GM19238 (cell line): Measurements from ENCODE around the gene MMP1.

Experiments
- DNase-seq: peaks from one replicate; pipeline ENCODE4 v3.0.0; 2011; ENCODE audit warnings: low spot score; ENCODE audit not compliant: insufficient read length

Gene MMP1

DNA sequence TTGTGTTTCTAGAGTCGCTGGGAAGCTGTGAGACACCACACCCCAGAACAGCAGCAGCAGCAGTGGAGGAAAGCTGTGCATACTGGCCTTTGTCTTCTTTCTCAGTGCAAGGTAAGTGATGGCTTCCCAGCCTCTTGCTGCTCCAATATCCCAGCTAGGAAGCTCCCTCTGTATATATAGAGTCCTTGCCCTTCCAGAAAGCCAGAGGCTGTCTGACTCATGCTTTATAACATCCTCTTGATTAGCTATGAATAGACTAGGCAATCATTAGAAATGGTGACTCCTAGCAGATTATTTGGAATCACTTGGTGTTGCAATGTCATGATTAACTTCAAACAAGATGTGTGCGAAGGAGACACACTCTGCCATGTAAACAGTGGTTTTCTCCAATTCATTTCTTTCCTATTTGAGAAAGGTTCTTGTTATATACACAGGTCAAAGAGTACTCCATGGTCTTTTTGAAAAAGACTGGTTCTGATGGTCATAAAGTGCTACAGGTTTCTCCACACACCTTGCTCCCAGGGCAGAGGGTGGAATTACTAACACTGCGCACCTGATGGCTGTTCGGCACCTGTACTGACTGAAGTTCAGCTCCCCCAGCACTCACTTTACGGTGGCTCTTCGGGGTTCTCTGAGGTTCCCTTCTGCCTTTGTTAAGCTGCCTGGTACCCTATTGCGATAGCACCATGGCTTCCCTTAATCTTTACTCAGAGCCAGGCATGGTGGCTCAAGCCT lies at the start of gene MMP1:
TSS of gene MMP1 (minus strand) at position 149 of the 735 bp plus-strand sequence. CDS start at position 81, 68 bp downstream.
- DNase-seq, result no peak

DNA sequence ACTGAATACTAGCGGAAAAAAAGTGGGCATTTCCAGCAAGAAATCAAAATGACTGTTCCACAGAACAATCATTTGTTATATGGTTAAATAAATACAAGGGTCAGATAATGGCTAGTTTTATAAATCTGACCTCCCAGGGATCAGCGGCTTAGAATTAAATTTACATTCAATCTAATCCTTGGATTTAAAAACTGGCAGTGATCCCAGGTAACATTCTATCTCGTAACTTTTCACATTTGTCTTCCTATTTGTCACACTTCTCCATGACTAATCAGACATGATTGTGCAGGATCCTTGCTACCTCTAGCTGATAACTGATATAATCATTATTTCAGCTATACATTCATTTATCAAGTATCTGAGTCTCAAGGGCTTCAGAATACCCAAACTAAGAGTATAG lies 48.3 kb upstream of the MMP1 start:
- no peak for DNase-seq

DNA sequence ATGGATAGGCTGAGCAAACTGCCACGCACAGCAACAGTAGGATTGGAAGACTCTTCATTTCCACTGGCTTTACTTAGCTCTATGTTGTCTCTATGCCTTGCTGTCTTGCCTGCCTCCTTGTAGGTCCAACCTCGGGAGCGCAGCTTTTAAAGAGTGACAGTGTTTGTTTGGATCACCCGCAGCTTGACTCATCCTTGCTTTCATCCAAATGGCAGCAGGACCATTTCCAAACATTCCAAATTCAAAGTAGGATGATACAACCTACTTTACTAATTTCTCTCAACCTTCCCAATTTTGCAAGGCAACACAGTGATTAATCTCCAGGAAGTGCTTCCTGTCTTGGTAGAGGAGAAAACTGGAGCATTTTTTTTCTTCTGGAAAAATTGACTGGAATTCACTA lies 45.5 kb upstream of the MMP1 start, which contains the start of gene MMP3:
TSS of gene MMP3 (minus strand) at position 121 of the 400 bp plus-strand sequence. CDS start at position 58, 63 bp downstream.
- no peak for DNase-seq

DNA sequence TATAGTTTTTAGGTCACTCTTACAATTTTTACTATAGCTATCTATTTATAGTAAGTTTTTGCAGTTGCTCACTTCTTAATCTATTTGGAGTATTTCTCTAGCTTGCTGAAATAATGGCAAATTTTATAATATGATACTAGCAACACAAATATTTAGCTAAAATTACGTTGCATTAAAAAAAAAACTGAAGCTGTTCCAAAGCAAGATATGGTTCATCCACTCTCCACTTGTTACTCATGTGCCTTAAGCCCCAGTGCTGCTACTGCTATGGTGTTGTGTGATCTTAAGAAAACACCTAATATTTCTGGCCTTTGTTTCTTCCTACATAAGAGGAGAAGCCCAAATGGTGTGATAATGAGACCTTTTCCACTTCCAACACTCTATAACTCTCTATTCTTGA lies 45.0 kb upstream of the MMP1 start:
- no peak for DNase-seq

DNA sequence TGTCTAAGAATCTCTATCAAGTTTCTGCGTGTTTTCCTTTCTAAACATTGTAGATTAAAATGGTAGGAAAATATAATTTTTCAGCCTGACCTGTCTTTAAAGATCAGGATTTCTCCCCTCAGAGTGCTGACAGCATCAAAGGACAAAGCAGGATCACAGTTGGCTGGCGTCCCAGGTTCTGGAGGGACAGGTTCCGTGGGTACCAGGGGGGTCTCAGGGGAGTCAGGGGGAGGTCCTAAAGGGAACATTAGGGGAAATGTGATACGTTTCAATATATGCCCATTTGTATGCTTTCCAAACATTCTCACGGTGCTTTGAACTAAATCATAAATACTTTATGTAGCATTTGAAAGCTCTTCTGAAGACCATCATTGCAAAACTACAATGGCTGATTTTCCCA lies 42.1 kb upstream of the MMP1 start:
- DNase-seq, result no peak

DNA sequence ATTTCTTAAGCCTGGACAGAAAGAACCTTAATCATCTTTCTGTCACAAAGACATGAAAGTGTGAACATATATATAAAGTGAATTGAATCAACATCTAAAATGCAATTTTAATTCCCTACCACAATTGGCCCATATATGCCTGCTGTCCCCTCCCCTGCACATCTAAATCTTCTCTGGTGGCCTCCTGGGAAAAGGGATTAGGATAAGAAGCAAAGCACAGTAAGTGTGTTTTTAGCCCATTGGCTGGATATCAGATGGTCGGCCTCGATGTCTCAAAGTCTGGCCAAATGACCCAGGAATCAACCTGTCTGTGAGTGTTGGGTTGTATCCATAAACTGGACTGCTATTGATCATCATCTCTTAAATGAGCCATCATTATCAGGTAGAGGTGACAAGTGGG lies 39.7 kb upstream of the MMP1 start:
- DNase-seq, result no peak

DNA sequence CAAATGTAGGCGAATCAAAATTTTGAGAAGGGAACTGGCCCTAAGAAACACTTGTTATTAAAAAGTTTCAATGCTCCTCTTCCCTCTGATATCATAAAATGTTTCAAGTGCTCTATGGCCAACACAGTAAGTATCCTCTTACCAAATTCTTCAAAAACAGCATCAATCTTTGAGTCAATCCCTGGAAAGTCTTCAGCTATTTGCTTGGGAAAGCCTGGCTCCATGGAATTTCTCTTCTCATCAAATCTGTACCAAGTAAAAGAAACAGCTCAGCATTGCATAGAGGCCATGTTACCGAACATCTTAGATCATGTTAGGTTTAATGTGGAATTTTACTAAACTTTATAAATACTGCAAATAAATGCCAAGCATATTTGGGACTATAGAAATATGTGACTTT lies 39.2 kb upstream of the MMP1 start:
- DNase-seq, result no peak

DNA sequence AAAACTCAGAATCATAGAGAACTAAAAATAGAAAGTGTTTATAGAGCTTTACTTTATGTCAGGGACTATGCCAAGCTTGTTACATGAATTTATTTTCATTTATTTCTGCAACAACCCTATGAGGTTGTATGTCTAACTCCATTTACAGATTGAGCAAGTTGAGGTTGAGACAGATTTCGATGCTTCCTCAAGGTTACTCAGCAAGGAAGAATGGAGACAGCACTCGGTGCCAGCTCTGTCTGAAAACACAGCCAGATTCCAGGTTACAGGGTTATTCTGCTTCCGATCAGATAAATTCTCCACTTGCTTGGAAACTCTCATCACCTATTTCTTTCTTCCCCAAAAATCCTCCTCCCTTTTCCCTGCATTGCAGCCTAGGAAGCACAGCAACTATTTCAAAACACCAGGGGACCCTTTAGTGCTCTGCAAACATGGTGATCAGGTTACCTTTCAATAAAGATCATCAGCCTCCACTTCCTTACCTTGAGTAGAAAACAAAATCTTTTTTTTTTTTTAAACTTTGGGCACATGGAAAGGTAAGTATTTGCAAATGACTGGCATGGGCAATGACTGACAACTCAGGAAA lies 38.4 kb upstream of the MMP1 start:
- DNase-seq, result no peak

DNA sequence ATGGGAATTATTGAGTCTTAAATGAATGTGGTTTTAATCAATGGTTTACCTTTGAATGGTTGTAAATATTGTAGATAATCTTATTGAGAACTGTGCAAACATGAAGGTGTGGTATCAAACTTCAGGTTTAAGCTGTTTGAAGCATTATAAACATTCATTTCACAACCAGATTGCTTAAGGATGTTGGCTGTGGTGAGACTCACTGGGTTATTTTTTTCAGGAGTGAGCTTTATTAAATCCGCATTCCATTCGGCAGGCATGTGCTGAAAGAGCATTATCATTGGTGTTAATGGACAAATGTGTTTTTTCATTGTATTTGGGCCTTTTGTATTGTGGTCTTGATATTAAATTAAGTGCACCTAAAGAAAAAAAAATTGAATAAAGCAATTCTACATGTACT lies 35.8 kb upstream of the MMP1 start:
- DNase-seq, result no peak

DNA sequence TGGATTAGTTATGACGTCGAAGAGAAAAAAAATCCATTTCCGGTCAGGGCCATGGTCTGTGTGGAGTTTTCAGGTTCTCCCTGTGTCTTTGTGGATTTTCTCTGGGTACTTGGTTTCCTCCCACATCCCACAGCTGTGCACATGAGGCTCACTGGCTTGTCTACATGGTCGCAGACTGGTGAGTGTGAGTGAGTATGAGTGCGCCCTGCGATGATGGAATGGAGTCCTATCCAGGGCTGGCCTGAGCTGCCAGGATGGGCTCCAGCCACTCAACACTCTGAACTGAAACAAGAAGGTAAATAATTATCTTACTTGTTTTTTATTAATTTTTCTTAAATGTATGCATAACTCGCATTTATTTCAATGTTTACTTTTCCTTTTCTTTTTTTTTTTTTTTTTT lies 34.7 kb upstream of the MMP1 start:
- DNase-seq, result no peak

DNA sequence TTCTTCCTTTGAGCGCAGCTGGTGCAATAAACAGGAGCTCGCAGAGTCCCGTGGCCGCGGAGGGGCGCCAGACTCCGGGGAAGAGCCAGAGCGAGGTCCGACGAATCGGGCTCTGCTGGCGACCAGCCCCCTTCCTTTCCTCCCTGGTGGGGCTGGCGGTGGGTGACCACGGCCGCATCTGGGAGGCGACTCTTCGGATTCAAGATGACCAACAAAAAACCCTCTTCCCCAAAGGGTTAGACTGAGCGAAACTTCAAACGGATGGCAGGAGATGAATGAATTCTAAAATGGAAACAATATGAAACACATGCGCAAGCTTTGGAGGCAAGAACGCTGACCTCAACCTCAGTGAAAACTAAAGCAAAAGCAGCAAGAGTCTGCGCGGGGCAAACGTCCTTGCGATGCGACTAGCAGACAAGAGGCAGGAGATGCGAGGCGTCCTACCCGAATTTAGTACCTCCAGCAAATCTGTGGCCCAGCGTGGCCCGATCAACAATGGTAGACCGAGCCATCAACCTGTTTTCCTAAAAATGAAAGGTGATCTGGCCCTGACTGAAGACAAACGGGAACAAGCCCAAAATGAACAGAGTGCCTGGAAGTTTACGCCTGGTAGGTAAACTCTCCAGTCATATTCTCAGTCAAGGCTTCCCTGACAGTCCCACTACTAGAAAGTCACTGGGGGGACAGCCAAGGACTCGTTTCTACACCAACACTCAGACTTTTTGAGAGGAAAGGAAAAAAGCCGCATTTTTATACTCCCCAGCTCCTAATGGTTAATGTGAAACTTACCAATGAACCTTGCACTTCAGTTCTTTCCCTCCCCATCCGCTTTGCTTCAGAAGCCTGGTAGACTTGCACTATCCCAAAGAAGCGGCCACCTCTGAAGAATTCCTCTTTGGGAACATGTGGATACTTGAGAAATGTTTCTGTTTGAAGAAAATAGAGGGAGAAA lies 33.8 kb upstream of the MMP1 start:
- no peak for DNase-seq

DNA sequence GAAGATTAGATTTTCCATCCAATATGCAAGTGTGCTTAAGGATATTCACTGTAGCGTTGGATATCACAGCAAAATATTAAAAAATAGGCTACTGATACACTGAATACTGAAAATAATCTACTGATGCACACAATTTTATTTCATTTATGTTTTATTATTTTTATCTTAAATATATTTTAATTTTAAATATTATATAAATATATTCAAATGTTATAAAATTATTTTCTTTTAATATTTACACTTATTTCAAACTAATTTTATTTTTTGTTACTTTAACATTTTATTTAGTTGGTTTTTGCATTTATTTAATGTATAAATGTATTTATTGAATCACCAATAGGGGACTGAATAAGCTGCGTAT lies 33.1 kb upstream of the MMP1 start:
- no peak for DNase-seq

DNA sequence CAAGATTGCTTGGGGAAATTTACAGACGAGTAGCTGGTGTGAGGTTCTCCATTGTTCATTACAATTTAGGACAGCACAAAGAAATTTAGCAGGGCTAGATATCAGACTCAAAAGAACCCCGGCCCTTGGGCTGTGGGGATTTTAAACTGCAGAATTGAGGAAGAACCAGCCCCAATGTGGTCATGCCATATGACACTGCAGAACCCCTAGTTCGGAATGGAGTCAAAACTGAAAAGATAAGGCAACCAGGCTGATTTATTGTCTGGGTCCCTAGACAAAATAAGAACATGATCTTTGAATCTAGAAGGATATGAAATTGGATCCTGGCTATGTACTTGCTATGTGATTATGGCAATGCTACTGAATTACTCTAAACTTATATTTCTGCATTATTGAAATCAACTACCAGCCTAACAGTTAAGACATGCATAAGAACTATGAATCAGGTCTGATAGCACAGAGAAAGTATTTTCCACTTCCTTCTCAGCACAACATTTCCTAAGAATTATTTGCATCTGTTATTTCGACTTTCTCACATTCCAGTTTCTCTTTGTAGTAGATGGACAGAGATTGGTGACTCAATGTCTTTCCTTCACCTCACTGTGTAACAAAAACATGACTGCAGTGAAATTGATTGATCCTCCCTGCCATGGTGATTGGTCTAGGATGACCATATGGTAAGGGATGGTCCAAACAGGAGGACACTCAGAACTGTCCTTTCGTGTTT lies 32.2 kb upstream of the MMP1 start:
- DNase-seq, result no peak

DNA sequence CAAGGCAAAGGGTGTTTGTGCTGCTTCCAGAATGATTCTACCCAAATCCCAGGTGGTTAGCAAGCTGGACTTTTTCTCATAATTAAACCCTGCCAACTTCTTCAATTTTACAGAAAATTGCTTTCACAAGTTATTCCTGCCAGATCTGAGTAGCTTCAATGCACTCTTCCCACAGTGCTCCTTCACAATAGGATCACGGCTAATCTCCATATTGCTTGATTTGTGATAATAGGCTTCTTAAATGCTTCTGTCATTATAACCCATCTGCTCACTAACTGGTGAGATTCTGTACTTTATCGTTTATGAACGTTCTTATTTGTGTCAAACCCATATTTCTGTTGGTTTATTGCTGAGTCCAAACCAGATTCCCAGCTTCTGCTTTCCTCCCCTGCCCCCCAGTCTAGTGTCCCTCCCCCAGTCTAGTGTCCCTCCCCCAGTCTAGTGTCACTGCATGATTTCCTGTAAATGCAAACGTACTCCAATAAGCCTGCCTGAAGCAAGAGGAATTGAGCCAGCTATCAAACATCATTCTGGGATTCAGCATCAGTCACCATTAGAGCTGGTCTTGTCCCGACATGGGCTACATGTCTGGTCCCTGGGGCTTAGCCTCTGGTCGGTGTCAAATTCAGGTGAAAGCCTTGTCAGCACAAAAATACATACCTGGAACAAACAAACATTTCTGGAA lies 31.5 kb upstream of the MMP1 start:
- no peak for DNase-seq

DNA sequence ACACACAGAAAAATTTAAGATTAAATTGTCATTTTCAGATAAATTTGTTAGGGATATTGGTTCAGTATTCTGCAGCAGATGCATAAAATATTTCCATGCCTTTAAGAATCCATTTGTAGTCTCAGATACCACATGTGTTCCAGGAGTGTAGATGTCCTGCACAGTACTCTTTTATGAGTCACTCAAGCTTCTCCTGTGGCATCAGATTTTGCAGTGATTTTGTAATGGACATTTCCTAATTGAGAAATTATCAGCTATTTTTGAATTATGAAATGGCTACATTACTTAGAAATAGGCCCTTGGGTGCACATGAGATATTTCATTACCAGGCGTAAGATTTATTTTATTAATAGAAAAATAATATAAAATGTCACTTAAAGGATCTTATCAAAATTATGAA lies 26.6 kb upstream of the MMP1 start:
- no peak for DNase-seq

DNA sequence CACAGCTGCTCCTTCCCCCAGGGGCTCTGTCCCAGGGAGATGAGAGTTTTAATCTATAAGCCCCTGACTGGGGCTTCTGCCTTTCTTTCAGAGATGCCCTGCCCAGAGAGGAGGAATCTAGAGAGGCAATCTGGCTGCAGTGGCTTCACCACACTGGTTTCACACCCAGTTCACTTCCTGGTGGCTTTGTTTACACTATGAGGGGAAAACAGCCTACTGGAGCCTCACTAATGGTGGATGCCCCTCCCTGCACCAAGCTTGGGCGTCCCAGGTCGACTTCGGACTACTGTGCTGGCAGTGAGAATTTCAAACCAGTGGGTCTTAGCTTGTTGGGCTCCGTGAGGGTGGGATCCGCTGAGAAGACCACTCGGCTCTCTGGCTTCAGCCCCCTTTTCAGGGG lies 21.5 kb upstream of the MMP1 start:
- no peak for DNase-seq

DNA sequence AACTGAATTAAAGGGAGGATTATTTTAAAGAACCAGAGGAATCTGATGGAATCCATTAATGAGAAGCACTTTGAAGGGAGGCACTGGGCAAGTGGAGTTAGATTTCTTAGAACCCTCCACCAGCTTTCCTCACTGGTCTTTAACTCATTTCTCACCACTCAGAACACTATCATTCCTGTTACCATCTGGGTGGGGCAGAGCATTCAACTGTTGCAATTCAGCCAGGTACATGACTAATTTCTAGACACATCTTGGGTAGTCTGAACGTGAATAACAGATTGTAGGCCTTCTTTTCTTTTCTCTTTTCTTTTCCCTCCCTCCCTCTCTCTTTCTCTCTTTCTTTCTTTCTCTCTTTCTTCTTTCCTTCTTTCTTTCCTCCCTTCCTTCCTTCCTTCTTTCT lies 15.5 kb upstream of the MMP1 start:
- DNase-seq, result no peak

DNA sequence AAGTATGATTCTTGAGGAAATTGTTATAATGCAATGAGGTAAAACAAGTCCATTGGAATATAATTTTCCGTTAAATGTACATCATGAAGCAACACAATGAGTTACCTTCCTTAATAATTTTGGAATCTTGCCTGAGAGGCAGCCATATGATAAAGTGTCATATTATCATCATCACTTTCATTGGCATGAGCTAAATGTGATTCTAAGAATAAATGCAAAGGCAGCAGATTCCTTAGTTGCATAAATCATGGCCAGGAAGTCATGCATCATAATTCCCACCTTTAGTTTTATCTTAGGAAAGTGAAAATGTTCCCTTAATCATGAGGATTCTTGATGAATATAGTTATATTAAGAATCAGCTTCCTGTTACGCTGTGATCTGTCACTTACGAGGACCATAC lies 14.2 kb upstream of the MMP1 start:
- no peak for DNase-seq

DNA sequence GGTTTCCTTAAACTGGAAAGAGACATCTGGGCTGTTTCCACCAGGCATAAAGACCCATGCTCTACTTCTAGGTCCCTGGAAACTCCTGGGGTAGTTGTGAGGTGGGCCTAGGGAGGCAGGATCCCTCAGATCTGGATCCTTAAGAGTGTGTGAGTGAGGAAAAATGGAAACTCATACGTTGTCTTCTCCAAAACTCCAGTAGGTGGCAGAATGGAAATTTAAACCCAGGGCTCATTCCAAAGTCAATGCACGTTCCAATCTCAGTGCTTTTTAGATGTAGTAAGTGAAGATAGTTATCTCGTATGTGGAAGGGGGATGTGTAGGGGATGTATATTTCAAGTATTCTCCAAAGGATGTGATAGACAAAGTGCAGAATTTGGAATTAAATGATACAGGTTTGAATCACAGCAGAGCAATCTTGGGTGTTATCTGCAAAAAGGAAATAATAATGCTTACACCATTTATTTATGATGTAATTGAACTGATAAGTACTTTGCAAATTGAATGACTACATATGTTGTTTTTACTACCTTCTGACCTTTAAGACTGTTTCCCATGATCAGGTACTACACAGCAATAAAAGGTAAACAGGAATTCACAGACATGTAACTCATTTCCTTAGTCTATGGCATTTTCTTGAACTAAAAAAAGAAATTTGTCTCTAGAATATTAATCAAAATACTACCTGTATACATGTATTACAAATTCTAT lies 13.1 kb upstream of the MMP1 start:
- no peak for DNase-seq

DNA sequence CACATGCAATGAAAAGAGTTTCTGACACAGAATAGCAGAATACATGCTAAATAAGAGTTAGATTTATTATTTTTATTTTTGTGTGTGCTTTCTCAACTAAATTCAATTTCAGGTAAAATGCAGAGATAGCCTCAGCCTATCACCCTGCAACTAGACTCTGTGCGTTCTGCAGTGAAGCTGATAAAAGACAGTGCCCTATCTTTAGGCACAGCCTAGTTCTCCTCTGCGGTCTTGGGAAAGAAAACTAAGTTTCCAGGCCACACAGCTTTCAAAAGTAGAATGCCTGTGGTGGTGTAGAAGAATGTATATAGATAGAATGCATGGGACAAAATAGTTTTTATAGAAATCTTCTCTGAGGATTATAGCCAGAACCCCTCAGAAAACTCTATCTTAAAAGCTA lies 12.0 kb upstream of the MMP1 start:
- no peak for DNase-seq
